ENCODE data around the gene RIPPLY3. TPM values are rescaled to one million over a fixed set of nuclear protein-coding genes. Genes with fewer than 3 reads are reported as not detected.

The RIPPLY3 gene
- total RNA-seq, 4 donors from 2014 or later: not detected

DNA sequence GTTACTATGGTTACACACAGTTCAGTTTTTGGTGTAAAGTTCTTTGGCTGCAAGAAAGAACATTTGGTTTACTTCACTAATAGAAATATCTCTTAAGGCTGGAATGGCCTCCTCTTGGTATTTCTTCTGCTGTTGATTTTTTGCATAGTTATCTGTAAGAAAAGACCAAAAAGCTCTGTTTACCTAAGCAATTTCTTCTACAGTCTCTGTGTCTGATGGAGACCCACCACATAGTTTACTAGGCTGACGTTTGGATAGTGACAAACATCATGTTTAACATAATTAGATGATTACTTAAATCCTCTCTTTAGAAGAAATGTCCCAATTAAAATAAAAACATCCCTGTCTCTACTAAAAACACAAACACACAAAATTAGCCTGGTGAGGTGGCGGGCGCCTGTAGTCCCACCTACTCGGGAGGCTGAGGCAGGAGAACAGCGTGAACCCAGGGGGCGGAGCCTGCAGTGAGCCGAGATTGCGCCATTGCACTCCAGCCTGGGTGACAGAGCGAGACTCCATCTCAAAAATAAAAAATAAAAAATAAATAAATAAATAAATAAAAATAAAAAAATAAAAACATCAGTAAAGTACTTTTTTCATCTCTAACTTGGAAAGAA lies 59.2 kb downstream of the RIPPLY3 start:
- no peaks in the 10 kb centered on the region for H3K9me3 ChIP-seq
- no peaks in the 10 kb centered on the region for H3K4me1 ChIP-seq
- TF ChIP-seq, protein P1, sequence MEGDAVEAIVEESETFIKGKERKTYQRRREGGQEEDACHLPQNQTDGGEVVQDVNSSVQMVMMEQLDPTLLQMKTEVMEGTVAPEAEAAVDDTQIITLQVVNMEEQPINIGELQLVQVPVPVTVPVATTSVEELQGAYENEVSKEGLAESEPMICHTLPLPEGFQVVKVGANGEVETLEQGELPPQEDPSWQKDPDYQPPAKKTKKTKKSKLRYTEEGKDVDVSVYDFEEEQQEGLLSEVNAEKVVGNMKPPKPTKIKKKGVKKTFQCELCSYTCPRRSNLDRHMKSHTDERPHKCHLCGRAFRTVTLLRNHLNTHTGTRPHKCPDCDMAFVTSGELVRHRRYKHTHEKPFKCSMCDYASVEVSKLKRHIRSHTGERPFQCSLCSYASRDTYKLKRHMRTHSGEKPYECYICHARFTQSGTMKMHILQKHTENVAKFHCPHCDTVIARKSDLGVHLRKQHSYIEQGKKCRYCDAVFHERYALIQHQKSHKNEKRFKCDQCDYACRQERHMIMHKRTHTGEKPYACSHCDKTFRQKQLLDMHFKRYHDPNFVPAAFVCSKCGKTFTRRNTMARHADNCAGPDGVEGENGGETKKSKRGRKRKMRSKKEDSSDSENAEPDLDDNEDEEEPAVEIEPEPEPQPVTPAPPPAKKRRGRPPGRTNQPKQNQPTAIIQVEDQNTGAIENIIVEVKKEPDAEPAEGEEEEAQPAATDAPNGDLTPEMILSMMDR (IDR thresholded peaks at IDR 0.05 in 4 of 5, conservative IDR thresholded peaks at IDR 0.05 in 1 of 5): no peak
- no peak for TF ChIP-seq POLR2A (IDR thresholded peaks at IDR 0.05)
- in situ Hi-C loops (cut with MboI; ENCODE audit: low sequenced_read_pairs in 4 of 4): no loop called here
- no peak overlapping the region for H3K27ac ChIP-seq
- peaks cover 0 to 43% of the 10 kb centered on the region in 2 donors for H3K36me3 ChIP-seq
- intact Hi-C loops (cut with DNase I; ENCODE audit: low total_unique reads): loop anchor here (5.0 kb wide), 1 partner anchor 73 kb away; no protein-coding TSS in a partner anchor
- DNase-seq: no peak
- no peaks in the 10 kb centered on the region for H3K27me3 ChIP-seq
- no peak overlapping the region for H3K4me3 ChIP-seq
- no peak for ATAC-seq

Other genes with a start within 250 kb of the RIPPLY3 start
- gene HLCS, start 40.0 kb upstream of the RIPPLY3 start, total RNA-seq: 10 to 100 TPM; 10.6 to 18.4 (median 15.4) TPM
- 10 to 100 TPM; 21.8 to 31.8 (median 25.5) TPM for gene PIGP, start 66.4 kb downstream of the RIPPLY3 start, total RNA-seq
- gene TTC3, start 66.6 kb downstream of the RIPPLY3 start, total RNA-seq: 10 to 100 TPM; 39.5 to 71.6 (median 44.1) TPM